GM19240 (cell line): ENCODE data around the gene SORCS1.

Source experiments
- DNase-seq: peaks from one replicate; pipeline ENCODE4 v3.0.0; 2011; ENCODE audit warnings: low spot score; ENCODE audit not compliant: insufficient read length

The SORCS1 gene

GRCh38 chr10:107163881-107164861 is at the start of gene SORCS1:
Gene SORCS1, minus strand, starts transcription at chr10:107164706.
- DNase-seq, result no peak

- no peak for DNase-seq
Measured at GRCh38 chr10:107214261-107214660, 49.8 kb upstream of the SORCS1 start.

- DNase-seq, result no peak
Measured at GRCh38 chr10:107213861-107214260, 49.4 kb upstream of the SORCS1 start.

GRCh38 chr10:107206833-107207232 is 42.3 kb upstream of the SORCS1 start:
- DNase-seq, result no peak

- no peak for DNase-seq
Measured at GRCh38 chr10:107169516-107169915, 5.0 kb upstream of the SORCS1 start.

- no peak for DNase-seq
Measured at GRCh38 chr10:107168738-107169137, 4.2 kb upstream of the SORCS1 start.

- DNase-seq, result no peak
Measured at GRCh38 chr10:107166403-107166802, 1.9 kb upstream of the SORCS1 start.

GRCh38 chr10:107164992-107165391 is 486 bp upstream of the SORCS1 start:
- no peak for DNase-seq

GRCh38 chr10:107163076-107163855 is 1.2 kb downstream of the SORCS1 start:
- no peak for DNase-seq

GRCh38 chr10:107160866-107161265 is 3.6 kb downstream of the SORCS1 start:
- no peak for DNase-seq

GRCh38 chr10:107159871-107160270 is 4.6 kb downstream of the SORCS1 start:
- DNase-seq, result no peak

GRCh38 chr10:107157071-107157470 is 7.4 kb downstream of the SORCS1 start:
- DNase-seq, result no peak

- no peak for DNase-seq
Measured at GRCh38 chr10:107152087-107152486, 12.4 kb downstream of the SORCS1 start.

GRCh38 chr10:107148906-107149305 is 15.6 kb downstream of the SORCS1 start:
- no peak for DNase-seq

GRCh38 chr10:107144490-107144889 is 20.0 kb downstream of the SORCS1 start:
- no peak for DNase-seq

GRCh38 chr10:107141524-107142061 is 22.9 kb downstream of the SORCS1 start:
- DNase-seq, result no peak

- no peak for DNase-seq
Measured at GRCh38 chr10:107139237-107139636, 25.3 kb downstream of the SORCS1 start.

GRCh38 chr10:107133656-107134055 is 30.9 kb downstream of the SORCS1 start:
- no peak for DNase-seq

GRCh38 chr10:107129000-107129399 is 35.5 kb downstream of the SORCS1 start:
- DNase-seq, result no peak

GRCh38 chr10:107126512-107127065 is 37.9 kb downstream of the SORCS1 start:
- no peak for DNase-seq

- DNase-seq, result no peak
Measured at GRCh38 chr10:107122703-107123102, 41.8 kb downstream of the SORCS1 start.

GRCh38 chr10:107118866-107119265 is 45.6 kb downstream of the SORCS1 start:
- no peak for DNase-seq
